GM19467 (cell line): Measurements from ENCODE around the gene SGK1.

Experiments
- ATAC-seq: cut with Tn5 transposase; IDR thresholded peaks from one replicate; pipeline ENCODE4 v1.9.1; 2021; ENCODE audit warnings: mild to moderate bottlenecking, moderate library complexity; ENCODE audit not compliant: unreplicated experiment

Gene SGK1

DNA sequence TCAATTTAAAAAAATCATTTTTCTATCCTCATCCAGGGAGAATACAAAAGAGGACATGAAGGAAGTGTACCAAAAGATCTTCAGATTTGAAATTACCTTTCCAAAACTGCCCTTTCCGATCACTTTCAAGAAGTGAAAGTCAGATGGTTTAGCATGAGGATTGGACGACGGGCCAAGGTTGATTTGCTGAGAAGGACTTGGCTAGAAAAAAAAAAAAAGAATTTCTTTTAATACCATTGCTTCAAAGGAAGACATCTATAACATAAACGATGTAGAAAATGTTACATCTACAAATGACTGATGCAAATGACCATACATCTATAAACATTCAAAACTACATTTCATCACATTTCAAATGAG is 144.6 kb downstream of the SGK1 start:
- ATAC-seq = no peak

DNA sequence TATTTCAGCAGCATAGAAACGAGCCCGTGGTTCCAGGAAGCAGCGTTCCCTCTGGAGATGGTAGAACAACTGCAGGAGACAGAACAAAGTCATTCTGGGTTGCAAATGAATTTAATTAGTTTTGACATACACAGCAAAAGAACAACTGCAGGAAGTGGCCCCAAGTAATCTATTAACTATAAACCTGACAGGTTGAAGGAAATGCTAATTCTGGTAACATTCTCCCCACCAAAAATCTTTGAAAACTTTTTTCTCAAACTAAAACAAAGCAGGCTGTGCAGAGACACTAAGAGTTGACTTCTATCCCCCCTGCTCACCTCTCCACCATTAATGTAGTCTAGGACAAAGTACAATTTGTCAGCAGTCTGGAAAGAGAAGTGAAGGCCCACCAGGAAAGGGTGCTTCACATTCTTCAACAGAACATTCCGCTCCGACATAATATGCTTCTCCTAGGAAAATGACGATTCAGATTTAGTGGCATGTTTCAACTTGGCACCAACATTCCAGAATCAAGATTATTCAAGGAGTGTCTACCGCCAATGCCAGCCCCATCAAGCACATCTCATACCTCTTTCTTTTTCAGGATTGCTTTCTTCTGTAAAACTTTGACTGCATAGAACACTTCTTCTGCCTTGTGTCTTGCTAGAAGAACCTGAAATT is 145.1 kb downstream of the SGK1 start:
- no peak for ATAC-seq

DNA sequence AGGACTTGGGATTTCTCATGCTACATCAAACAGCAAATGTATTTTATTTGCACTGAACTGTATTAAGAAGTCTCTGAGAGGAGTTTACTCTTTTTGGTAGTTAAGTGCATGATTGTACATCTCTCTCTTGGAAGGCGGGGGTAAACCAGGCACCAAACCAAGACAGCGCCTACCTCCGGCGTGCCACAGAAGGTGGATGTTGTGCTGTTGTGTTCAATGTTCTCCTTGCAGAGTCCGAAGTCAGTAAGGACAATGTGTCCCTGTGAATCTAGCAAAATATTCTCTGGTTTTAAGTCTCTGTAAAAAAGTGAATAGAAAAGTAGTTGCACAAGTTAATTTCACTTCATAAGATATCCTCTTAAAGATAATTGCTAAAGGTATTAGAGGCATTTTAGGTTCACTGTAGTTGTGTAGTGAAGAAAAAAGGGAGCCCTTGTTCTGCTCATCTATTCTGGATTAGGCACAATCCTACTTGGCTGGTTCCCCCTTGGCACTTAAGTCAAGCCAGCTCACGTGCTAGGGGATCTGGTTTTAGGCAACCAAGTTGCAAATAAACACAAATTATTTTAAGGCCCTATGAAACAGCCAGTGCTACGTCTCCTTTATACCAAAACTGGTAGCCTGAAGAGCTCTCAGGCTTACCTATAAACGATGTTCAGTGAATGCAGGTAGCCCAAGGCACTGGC is 145.7 kb downstream of the SGK1 start:
- ATAC-seq = no peak

DNA sequence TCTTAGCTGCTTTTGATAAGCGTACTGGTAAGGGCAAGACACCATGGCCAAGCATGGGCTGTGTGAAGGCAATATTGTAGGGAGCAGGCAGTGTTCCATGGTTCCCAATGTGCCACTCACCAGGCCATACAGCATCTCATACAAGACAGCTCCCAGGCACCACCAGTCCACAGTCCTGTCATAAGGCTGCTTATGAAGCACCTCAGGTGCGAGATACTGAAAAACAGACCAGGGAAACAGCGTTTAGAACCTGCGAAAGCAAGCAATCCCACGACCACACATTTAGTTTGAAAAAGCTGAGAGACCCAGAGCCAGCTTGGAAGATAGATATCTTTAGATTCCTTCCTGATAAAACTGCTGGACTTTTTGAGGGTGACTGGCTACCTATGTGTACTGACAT is 146.4 kb downstream of the SGK1 start:
- no peak for ATAC-seq

DNA sequence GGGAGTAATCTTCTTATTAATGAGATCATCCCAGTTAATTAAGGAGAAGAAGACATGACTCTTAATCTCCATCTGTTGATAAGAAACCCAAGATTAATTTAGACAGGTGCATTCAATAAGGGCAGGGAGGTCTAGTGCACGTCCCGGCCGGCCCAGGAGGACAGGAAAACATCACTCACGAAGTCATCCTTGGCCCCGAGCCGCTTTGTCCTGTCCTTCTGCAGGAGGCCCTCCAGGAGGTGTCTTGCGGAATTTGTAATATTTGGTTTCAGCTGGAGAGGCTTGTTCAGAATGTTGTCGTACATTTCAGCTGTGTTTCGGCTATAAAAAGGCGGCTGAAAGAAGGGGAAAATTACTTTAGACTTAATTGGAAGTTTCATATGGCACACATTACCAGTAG is 147.1 kb downstream of the SGK1 start:
- no peak for ATAC-seq

DNA sequence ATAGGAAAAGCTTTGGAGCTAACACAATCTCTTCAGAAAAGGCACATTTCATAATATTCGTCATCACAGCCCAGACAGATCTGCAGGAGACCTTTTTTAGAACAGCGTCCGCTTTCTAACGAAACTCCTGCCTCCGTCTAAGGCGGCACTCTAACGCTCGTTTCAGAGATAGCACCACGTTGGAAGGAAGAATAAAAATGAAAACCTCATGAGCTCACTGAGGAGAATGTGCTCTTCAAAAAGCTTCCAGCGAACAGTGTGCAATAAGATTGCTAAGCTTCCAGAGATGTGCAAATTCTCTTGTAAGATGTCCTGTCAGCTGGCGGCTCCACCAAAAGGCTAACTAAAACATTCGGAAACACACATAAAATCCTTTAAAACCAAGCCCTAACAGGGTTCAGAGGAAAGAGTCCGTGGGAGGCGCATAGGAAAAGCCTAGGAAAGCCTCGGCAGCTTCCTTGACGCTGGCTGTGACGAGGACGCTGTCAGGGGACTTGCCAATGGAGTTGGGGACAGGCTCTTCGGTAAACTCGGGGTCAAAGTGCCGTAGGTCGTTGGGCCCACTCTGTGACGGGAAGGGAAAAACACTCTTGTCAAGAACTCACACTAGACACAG is 147.9 kb downstream of the SGK1 start:
- ATAC-seq = no peak

DNA sequence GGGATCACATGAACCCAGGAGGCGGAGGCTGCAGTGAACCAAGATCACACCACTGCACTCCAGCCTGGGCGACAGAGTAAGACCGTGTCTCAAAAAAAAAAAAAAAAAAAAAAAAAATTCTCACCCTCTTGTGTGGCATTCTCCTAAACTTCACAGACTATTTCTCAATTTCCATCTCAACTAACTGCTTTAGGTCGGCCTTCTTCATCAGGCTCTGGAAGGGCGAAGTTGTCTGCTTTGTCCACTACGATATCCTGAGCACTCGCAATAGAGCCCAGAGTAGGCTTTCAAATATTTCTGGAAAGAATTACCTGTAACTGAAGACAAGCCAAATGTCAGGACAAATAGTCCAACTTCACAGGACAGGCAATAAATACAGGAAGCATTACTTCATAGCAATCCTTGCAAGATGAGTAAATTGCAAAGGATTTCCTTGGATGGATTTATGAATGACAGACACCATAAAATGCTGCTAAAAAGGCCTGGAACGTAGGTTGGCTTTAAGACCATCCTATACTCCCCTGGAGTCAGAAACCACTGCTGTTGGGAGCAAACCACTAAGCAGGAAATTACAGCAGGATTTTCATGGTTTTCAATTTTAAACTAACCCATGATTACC is 149.2 kb downstream of the SGK1 start:
- ATAC-seq = no peak

DNA sequence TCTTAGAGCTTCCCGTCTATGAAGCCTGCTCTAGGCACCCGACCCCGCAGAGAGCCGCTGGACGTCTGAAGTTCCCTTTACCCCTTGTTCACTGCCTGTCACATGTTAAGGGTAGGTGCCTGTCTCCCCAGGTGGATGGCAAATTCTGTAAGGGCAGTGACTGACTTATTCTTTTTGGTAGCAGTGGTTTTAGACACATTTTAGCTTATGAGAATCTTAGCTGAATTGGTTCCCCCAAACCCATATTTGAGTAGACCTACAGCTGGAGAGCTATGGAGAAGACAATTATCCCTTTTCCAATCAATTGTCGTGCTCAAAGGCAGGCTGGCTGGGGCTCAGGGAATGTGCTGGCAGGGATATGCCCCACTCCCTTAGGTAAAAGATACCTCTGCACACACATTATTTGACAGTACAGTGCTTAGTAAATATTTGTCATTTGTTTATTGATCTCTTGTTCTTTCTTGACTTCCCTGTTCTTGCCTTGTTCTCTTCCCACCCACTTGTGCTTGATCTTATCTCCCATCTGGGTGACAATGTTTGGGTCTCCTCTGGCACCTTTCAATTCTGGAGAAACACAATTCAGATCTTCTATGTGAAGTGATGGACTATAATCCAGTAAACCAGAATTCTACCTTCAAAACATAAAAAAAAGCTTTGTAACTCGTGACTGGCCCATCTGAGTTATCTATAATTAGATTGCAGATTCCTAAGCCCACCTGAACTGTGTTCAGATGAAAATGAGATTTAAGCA is 151.2 kb downstream of the SGK1 start:
- ATAC-seq = no peak

DNA sequence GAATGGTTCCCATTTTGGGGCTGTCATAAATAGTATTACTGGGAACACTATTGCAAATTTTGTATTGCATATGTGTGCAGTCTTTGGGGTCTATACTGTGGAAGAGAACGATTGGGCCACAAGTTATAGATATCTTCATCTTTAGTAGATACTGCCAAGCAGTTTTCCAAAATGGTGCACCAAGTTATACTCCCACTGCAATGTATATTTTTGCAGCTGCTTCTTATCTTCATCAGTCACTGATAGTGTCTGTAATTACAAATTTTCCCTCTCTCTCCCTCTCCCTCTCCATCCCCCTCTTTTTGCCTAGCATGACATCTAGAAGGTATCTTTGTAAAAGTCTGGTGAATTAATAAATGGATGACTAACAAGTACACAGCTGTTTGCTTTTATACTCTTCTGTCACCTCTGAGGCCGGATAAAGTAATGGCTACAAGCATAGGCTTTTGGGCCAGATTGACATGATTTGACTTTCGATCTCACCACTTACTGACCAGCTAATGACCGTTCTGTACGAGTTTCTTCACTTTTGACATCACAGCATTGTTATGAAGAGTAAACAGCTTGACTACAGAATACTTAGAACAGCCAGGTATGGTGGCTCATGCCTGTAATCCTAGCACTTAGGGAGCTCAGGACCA is 152.2 kb downstream of the SGK1 start:
- ATAC-seq = no peak

DNA sequence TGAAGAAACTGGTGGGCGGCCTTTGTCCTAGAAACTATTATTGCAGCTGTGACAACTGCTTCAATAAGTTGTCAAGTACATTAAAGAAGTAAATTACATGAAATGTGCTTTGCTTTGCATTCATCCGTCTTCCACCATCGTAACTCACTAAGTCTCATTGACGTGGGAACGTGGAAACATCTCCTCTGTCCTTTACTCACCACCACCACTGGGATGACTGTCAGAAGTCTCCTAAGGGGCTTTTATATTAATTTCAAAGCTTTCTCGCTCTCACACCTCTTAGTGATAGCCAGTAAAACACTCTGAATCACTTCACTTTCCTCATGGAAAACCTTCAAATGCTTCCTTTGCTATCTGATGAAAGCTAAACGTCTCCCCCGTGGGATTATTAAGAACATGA is 153.6 kb downstream of the SGK1 start:
- ATAC-seq = no peak

DNA sequence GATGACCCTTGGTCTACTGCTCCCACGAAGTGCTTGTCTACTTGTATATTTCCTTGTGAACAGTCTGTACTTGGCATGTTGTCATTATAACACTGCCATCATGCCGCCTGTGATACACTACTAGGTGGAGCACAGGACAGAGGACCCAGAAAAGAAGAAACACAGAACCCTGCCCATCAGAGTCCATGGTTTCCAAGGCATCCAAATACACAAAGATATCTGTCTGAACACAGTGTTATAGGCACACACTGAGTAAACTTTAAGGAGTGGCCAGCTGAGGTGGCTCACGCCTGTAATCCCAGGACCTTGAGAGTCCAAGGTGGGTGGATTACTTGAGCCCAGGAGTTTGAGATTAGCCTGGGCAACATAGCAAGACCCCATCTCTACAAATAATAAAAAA is 155.0 kb downstream of the SGK1 start:
- ATAC-seq = no peak

DNA sequence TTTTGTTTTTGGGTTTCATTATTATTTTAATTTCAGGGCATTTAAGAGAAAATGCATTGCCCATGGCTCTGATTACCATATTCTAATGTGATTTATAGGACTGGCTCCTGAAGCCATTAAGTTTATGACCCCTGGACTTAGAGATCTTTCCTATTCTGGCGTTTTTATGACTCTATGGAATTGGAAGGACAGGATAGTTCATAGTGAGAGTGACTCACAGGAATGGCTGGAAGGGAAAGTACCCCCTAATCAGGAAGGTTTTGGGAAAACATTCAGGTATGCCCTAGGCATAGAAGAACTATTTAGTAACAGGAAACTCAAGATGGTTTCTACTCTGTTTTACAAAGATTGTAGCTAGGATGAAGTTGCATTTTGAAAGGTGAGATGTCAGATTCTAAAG is 156.9 kb downstream of the SGK1 start:
- no peak for ATAC-seq

DNA sequence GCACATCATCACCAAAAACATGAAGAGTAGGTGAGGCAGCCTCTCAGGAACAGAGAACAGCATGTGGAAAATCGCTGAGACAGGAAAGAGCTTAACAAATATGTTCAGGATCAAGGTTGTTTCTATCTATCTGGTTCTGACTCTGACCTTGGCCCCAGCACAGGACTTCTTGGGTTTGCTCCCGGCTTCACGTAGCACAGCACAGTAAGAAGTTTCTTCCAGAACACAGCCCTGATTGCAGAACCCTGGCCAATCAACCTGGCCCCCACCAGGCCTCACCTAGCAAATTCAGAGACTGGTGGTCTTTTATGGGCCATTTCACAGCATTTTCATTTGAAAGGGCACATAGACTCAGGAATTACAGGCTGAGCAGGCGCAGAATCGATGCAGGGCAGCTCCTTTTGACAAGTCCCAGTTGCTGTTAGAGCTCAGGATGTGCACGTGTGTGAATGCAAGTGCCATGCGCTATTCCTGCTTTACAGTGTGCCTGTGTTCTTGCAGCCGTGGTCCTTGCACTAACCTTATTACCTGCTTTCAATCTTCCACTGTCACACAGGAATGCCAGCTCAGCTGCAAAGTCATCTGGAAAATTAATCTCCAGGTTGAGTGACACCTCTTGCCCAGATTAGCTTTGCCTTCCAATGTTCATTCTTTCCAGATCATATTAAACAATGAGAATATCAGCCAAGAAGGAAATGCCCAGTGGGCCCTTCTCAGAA is 165.0 kb downstream of the SGK1 start:
- ATAC-seq = no peak

DNA sequence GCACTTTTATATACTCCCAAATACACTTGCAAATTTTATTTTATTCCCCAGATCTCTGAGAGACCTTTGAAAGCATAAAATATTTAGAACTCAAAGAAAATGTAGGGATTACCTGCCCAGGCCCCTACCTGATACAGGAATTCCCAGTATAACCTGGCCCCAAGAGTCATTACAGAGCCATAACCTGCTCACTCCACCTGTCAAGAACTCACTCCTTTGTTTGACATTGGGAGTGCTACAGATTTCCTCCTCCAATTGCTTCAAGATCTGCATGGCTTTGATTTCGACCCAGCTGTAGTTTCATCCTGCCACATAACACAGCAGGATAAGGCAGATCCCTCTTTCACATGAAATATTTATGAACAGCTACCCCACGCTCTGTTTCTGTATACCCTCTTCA is 169.3 kb downstream of the SGK1 start:
- ATAC-seq = no peak

DNA sequence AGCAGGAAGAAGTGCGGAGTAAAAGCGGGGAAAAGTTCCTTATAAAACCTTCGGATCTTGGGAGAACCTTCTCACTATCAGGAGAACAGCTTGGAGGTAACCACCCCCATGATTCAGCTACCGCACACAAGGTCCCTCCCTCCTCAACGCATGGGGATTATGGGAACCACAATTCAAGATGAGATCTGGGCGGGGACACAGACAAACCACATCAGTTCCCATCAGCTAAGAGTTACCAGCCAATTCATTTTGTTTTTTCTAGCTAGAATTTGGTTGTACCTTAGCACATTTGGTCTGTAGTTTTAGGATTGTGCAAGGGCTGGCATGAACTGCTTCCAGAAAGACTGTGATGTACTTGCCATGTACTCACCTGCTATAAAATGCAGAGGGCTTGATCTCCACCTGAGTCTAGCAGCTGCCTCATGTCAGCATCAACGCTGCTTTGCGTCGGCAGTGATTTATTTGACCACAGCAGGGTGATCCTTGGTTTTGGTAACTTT is 170.8 kb downstream of the SGK1 start:
- ATAC-seq = no peak

DNA sequence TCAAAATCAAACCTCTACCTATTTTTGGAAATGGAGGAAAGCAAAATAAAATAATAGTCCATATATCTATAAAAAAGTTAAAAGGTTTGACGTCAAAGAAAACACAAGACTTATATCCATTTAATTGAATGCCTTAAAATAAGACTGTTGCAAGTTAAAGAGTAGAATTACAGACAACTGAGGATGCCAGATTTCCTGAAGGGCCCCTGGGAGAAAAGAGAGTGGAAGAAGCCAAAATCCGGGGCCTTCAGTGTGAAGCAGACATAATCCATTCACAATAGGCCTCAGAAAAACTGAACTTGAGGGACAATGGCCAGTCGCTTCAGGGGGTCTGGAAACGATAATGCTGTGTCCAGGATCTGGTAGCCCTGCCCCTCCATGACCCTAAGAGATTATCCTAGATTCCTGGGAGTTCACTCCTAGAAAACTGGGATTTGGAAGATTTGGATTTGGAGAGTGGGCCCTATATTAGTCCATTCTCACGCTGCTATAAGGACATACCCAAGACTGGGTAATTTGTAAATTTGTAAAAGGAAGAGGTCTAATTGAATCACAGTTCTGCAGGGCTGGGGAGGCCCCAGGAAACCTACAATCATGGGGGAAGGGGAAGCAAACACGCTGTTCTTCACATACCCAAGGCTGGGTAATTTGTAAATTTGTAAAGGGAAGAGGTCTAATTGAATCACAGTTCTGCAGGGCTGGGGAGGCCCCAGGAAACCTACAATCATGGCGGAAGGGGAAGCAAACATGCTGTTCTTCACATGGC is 171.5 kb downstream of the SGK1 start:
- no peak for ATAC-seq

DNA sequence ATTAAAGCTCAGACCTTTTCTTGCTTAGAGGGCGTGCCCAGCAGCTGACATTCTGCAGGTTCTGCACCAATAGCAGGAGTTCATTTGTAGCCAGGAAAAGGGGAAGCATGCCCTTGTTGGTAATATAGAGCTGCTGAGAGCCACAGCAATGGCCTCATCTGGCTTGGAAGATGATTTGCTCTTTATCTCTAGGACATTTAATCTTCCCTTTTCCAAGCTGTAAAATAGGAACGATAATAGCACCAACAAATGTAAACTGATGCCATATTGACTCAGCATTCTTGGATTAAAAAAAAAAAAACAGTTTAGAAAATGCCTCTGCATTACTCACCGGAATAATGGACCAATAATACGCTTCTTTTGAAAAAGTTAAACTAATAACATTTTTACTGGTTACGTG is 172.1 kb downstream of the SGK1 start:
- no peak for ATAC-seq

DNA sequence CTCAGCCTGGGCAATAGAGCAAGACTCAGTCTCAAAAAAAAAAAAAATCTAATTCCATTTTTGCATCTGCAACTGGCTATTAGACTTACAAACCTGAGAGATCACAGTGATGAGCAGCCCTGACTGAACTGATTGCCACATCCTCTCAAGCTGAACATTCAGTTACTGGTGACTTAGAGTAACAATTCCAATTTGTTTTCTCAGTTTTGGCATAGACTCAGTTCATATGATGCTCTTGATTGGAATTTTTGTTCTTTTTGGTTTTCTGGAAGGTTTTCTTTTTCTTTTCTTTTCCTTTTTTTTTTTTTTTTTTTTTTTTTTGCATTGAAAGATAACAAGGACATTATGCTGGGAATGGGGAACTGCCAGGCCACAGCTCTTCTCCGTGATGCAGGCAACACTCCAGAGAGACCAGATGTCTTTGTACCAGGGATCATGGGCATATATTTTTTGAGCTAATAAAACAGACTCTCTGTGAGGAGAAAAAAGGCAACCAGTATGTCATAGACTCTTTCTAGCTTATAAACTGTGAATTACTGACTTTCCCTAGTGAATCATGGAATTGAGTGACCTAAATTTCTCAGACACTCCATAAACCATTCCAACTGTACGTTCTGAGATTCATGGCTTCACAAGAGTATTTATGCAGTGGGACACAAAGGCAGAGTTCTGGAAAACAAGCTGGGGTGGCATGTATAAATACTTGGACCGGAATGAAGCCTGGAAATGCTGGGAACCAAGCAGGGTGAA is 179.5 kb downstream of the SGK1 start:
- no peak for ATAC-seq

DNA sequence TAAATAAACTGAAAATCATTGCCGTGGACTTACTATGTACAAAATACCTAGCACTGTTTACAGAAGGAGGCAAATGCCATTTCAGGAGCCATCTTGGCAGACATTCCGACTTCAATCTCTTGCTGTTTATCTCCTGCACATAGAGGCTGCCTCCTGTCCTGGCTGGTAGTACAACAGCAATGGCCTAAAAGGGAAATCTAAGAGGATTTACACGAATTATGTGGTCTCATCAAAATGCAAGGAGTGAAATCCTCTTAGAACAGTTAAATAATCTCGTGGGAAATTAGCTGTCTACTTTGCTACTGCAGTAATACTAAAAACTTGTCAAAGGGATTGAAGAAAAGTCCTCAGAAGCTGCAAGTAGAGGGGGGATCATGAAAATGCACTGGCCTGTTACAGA is 183.3 kb downstream of the SGK1 start:
- ATAC-seq = no peak
